IPS DF 6.9 (cell line): Measurements from ENCODE around the gene SLCO3A1.

Source experiments
- DNase-seq: peaks from one replicate; pipeline ENCODE4 v3.0.0-alpha.2; 2013; ENCODE audit warnings: low read depth, low spot score
- H3K27ac ChIP-seq: one replicate; pipeline ENCODE4 v1.5.1; 2013; ENCODE audit warnings: low read length, control low read depth
- H3K27me3 ChIP-seq: 2 replicates; pipeline ENCODE4 v1.6.1; 2013; ENCODE audit warnings: mild to moderate bottlenecking, low read length; ENCODE audit not compliant: control insufficient read depth, insufficient read depth
- H3K36me3 ChIP-seq: 2 replicates; pipeline ENCODE4 v1.6.1; 2013; ENCODE audit warnings: low read length; ENCODE audit not compliant: control insufficient read depth, insufficient read depth
- H3K4me1 ChIP-seq: 2 replicates; pipeline ENCODE4 v1.6.1; 2013; ENCODE audit warnings: low read length; ENCODE audit not compliant: control insufficient read depth, insufficient read depth
- H3K4me3 ChIP-seq: 2 replicates; pipeline ENCODE4 v1.5.1; 2013; ENCODE audit warnings: mild to moderate bottlenecking, low read length
- H3K9me3 ChIP-seq: 2 replicates; pipeline ENCODE4 v1.6.1; 2013; ENCODE audit warnings: low read length, inconsistent platforms; ENCODE audit not compliant: control insufficient read depth, insufficient read depth
- WGBS: extraction: QIAGEN DNeasy Blood & Tissue Kit; methylation state at CpG from one replicate; pipeline ENCODE4 v1.1.7; 2013; ENCODE audit warnings: mixed read lengths, missing lambda C conversion rate; ENCODE audit not compliant: insufficient read length, insufficient coverage; 5-methylcytosine and 5-hydroxymethylcytosine counted together

SLCO3A1 gene

GRCh38 chr15:91853511-91853947 is at the start of gene SLCO3A1:
TSS of gene SLCO3A1 (plus strand) at chr15:91853708.
- Histone ChIP-seq H3K4me3 (peak within 1 kb of the TSS; percentile 77), H3K27me3 (no peaks in the 10 kb centered on the region; the same call in 1 of the 2 replicates), H3K9me3 (no peaks in the 10 kb centered on the region), H3K36me3 (no peaks in the 10 kb centered on the region), H3K4me1 (peaks cover 4% of the 10 kb centered on the region), H3K27ac (no peak within 1 kb of the TSS)
- no peak for DNase-seq
- WGBS, result no CpG with 5 or more reads among the region's 67 CpGs

- Histone ChIP-seq H3K27me3 (no peaks in the 10 kb centered on the region), H3K9me3 (no peaks in the 10 kb centered on the region), H3K36me3 (no peaks in the 10 kb centered on the region), H3K27ac (no peak overlapping the region), H3K4me3 (no peak overlapping the region), H3K4me1 (no peaks in the 10 kb centered on the region)
- DNase-seq, result no peak
- WGBS, result no CpG with 5 or more reads among the region's 6 CpGs
These were observed 46.4 kb upstream of the SLCO3A1 start for GRCh38 chr15:91807122-91807521.

- H3K4me3 ChIP-seq, result no peak overlapping the region
- H3K27ac ChIP-seq, result no peak overlapping the region
- WGBS, result no CpG with 5 or more reads among the region's 2 CpGs
- no peak for DNase-seq
- no peaks in the 10 kb centered on the region for H3K4me1 ChIP-seq
- no peaks in the 10 kb centered on the region for H3K27me3 ChIP-seq
- H3K9me3 ChIP-seq, result no peaks in the 10 kb centered on the region
- no peaks in the 10 kb centered on the region for H3K36me3 ChIP-seq
These were observed 39.6 kb upstream of the SLCO3A1 start for GRCh38 chr15:91813924-91814323.

GRCh38 chr15:91816942-91817341 is 36.6 kb upstream of the SLCO3A1 start:
- Histone ChIP-seq H3K9me3 (no peaks in the 10 kb centered on the region), H3K4me1 (no peaks in the 10 kb centered on the region), H3K36me3 (no peaks in the 10 kb centered on the region), H3K27me3 (no peaks in the 10 kb centered on the region), H3K4me3 (no peak overlapping the region), H3K27ac (no peak overlapping the region)
- no CpG with 5 or more reads among the region's 3 CpGs for WGBS
- DNase-seq, result no peak

GRCh38 chr15:91821458-91821857 is 32.0 kb upstream of the SLCO3A1 start:
- no peak overlapping the region for H3K27ac ChIP-seq
- H3K4me3 ChIP-seq, result no peak overlapping the region
- H3K9me3 ChIP-seq, result no peaks in the 10 kb centered on the region
- no peaks in the 10 kb centered on the region for H3K27me3 ChIP-seq
- no peak for DNase-seq
- H3K36me3 ChIP-seq, result no peaks in the 10 kb centered on the region
- whole genome bisulfite sequencing, result no CpG with 5 or more reads among the region's 5 CpGs
- H3K4me1 ChIP-seq, result no peaks in the 10 kb centered on the region; the same call in 1 of the 2 replicates

GRCh38 chr15:91824256-91824655 is 29.3 kb upstream of the SLCO3A1 start:
- no peaks in the 10 kb centered on the region for H3K27me3 ChIP-seq
- no peak overlapping the region for H3K4me3 ChIP-seq
- H3K4me1 ChIP-seq, result no peaks in the 10 kb centered on the region; the same call in 1 of the 2 replicates
- no CpG with 5 or more reads among the region's 3 CpGs for WGBS
- no peaks in the 10 kb centered on the region for H3K9me3 ChIP-seq
- DNase-seq, result no peak
- H3K36me3 ChIP-seq, result no peaks in the 10 kb centered on the region
- no peak overlapping the region for H3K27ac ChIP-seq

- Histone ChIP-seq H3K4me1 (no peaks in the 10 kb centered on the region; the same call in 1 of the 2 replicates), H3K27me3 (no peaks in the 10 kb centered on the region), H3K9me3 (no peaks in the 10 kb centered on the region), H3K4me3 (no peak overlapping the region), H3K36me3 (no peaks in the 10 kb centered on the region), H3K27ac (no peak overlapping the region)
- no CpG with 5 or more reads among the region's 5 CpGs for WGBS
- no peak for DNase-seq
These were observed 27.1 kb upstream of the SLCO3A1 start for GRCh38 chr15:91826443-91826842.

GRCh38 chr15:91833056-91833455 is 20.5 kb upstream of the SLCO3A1 start:
- Histone ChIP-seq H3K36me3 (no peaks in the 10 kb centered on the region), H3K27me3 (no peaks in the 10 kb centered on the region; the same call in 1 of the 2 replicates), H3K27ac (no peak overlapping the region), H3K4me3 (no peak overlapping the region), H3K9me3 (no peaks in the 10 kb centered on the region), H3K4me1 (peaks cover 2% of the 10 kb centered on the region; the same call in 1 of the 2 replicates)
- DNase-seq, result no peak
- WGBS, result no CpG with 5 or more reads among the region's 2 CpGs

GRCh38 chr15:91839867-91840266 is 13.6 kb upstream of the SLCO3A1 start:
- Histone ChIP-seq H3K36me3 (no peaks in the 10 kb centered on the region), H3K9me3 (no peaks in the 10 kb centered on the region), H3K4me3 (no peak overlapping the region), H3K27me3 (no peaks in the 10 kb centered on the region; the same call in 1 of the 2 replicates), H3K27ac (no peak overlapping the region), H3K4me1 (peaks cover 1% of the 10 kb centered on the region; the same call in 1 of the 2 replicates)
- WGBS, result no CpG with 5 or more reads among the region's 6 CpGs
- DNase-seq, result no peak

- no CpG with 5 or more reads among the region's 3 CpGs for WGBS
These were observed 11.6 kb upstream of the SLCO3A1 start for GRCh38 chr15:91841861-91842260.

GRCh38 chr15:91844341-91844740 is 9.2 kb upstream of the SLCO3A1 start:
- no peak overlapping the region for H3K4me3 ChIP-seq
- no peak overlapping the region for H3K27ac ChIP-seq
- no peaks in the 10 kb centered on the region; the same call in 1 of the 2 replicates for H3K27me3 ChIP-seq
- no peak for DNase-seq
- H3K36me3 ChIP-seq, result no peaks in the 10 kb centered on the region
- no CpG with 5 or more reads among the region's 3 CpGs for WGBS
- H3K4me1 ChIP-seq, result 0 out of 2 replicates have a peak, but pooled peaks cover 2% of the 10 kb centered on the region
- H3K9me3 ChIP-seq, result no peaks in the 10 kb centered on the region

More at GRCh38 chr15:91841861-91842260, 11.6 kb upstream of the SLCO3A1 start:
- no peaks in the 10 kb centered on the region; the same call in 1 of the 2 replicates for H3K27me3 ChIP-seq
- H3K4me3 ChIP-seq, result no peak overlapping the region
- DNase-seq, result no peak
- no peak overlapping the region for H3K27ac ChIP-seq
- H3K4me1 ChIP-seq, result peaks cover 3% of the 10 kb centered on the region; the same call in 1 of the 2 replicates
- no peaks in the 10 kb centered on the region for H3K9me3 ChIP-seq
- no peaks in the 10 kb centered on the region for H3K36me3 ChIP-seq
